Keratinocyte (primary cell): ENCODE measurements around the gene CYP2D6. TPM values are rescaled to one million over a fixed set of nuclear protein-coding genes. Genes with fewer than 3 reads are reported as not detected.

Experiments
- DNase-seq: peaks from one replicate; pipeline ENCODE4 v3.0.0-alpha.2; 2011; ENCODE audit warnings: low read depth, missing footprints, low spot score
- FAIRE-seq: peaks from 2 replicates; lab custom pipeline; 2011; peaks lifted over from hg19 to GRCh38; lab: Jason Lieb, UNC
- H2AFZ ChIP-seq: 2 replicates; pipeline ENCODE4 v1.6.0; 2012; ENCODE audit warnings: low read length, control low read depth, inconsistent platforms; ENCODE audit not compliant: control insufficient read depth
- H3K27ac ChIP-seq: 2 replicates; pipeline ENCODE4 v1.5.1; 2011; ENCODE audit warnings: low read length; ENCODE audit not compliant: control insufficient read depth, insufficient read depth
- H3K27me3 ChIP-seq: 3 replicates; pipeline ENCODE4 v1.6.0; 2011; ENCODE audit warnings: low read length; ENCODE audit not compliant: control insufficient read depth, insufficient read depth; ENCODE audit errors: extremely low read depth
- H3K36me3 ChIP-seq, 2 experiments: 2 replicates in 1 of 2; 3 replicates in 1 of 2; pipeline ENCODE4 v1.5.1; 2011; ENCODE audit warnings: low read length in 2 of 2, mild to moderate bottlenecking in 1 of 2; ENCODE audit not compliant: control insufficient read depth in 2 of 2, insufficient read depth in 2 of 2; ENCODE audit errors: extremely low read depth in 1 of 2
- H3K4me1 ChIP-seq: 3 replicates; pipeline ENCODE4 v1.5.1; 2011; ENCODE audit warnings: low read length; ENCODE audit not compliant: control insufficient read depth, insufficient read depth; ENCODE audit errors: extremely low read depth
- H3K4me2 ChIP-seq: 3 replicates; pipeline ENCODE4 v1.6.0; 2011; ENCODE audit warnings: low read depth, low read length; ENCODE audit not compliant: control insufficient read depth, insufficient read depth; ENCODE audit errors: extremely low read depth
- H3K4me3 ChIP-seq, 3 experiments: fragments of 200-600 bp in 1 of 3; sonication (generic) in 1 of 3; 2 replicates in 2 of 3; 3 replicates in 1 of 3; pipeline ENCODE4 v1.5.1; 2011 to 2016; ENCODE audit warnings: low read length in 3 of 3, mild to moderate bottlenecking in 3 of 3, control low read depth in 2 of 3, inconsistent platforms in 1 of 3, low read depth in 1 of 3, mixed read lengths in 1 of 3, mixed run types in 1 of 3, moderate library complexity in 1 of 3; ENCODE audit not compliant: control insufficient read depth in 2 of 3, insufficient read depth in 2 of 3; ENCODE audit errors: extremely low read depth in 1 of 3
- H3K79me2 ChIP-seq: 2 replicates; pipeline ENCODE4 v1.6.0; 2012; ENCODE audit warnings: low read length; ENCODE audit not compliant: control insufficient read depth, insufficient read depth
- H3K9ac ChIP-seq: 3 replicates; pipeline ENCODE4 v1.6.0; 2011; ENCODE audit warnings: low read length; ENCODE audit not compliant: control insufficient read depth, insufficient read depth; ENCODE audit errors: extremely low read depth
- H3K9me1 ChIP-seq: 3 replicates; pipeline ENCODE4 v1.6.0; 2011; ENCODE audit warnings: low read length; ENCODE audit not compliant: control insufficient read depth, insufficient read depth; ENCODE audit errors: extremely low read depth
- H3K9me3 ChIP-seq: 2 replicates; pipeline ENCODE4 v1.5.1; 2012; ENCODE audit warnings: low read depth, low read length; ENCODE audit not compliant: control insufficient read depth
- H4K20me1 ChIP-seq: 3 replicates; pipeline ENCODE4 v1.6.0; 2011; ENCODE audit warnings: low read length; ENCODE audit not compliant: control insufficient read depth, insufficient read depth; ENCODE audit errors: extremely low read depth
- EZH2 ChIP-seq: IDR thresholded peaks from one replicate; pipeline ENCODE4 v1.6.1; 2012; ENCODE audit warnings: inconsistent platforms, mild to moderate bottlenecking, low read length, moderate library complexity
- dilution Hi-C: fragments of 300-500 bp; cut with MboI; formaldehyde crosslinking; loops from one replicate; pipeline ENCODE4 v1.7.0; 2020; ENCODE audit warnings: low sequenced_read_pairs; ENCODE audit not compliant: extremely low pct_ligation_motif_present
- polyA plus RNA-seq, 5 experiments: library from polyadenylated mRNA; depleted of rRNA in 3 of 5; stranded (reverse) in 3 of 5; stranded (forward) in 1 of 5; unstranded in 1 of 5; fragments of >200 nt; gene quantifications; 1 replicate in 1 of 5; 2 replicates in 3 of 5; 3 replicates in 1 of 5; pipeline versions ENCODE4 v1.2.1 to v1.2.3, GENCODE V29; 2011 to 2012; ENCODE audit warnings: missing spikeins in 2 of 5, low read depth in 1 of 5, low replicate concordance in 1 of 5
- TF ChIP-seq, protein P1 (sequence below), 3 experiments: IDR thresholded peaks in 1 of 3; conservative IDR thresholded peaks in 1 of 3; optimal IDR thresholded peaks in 1 of 3; 2 replicates in 2 of 3; 3 replicates in 1 of 3; pipeline versions ENCODE3 to v1.5.1; 2011; ENCODE audit warnings: low read length in 3 of 3, mild to moderate bottlenecking in 3 of 3, moderate library complexity in 2 of 3, control low read depth in 1 of 3, inconsistent platforms in 1 of 3; ENCODE audit not compliant: insufficient read depth in 2 of 3; ENCODE audit errors: extremely low read depth in 1 of 3

CYP2D6 gene
- polyA plus RNA-seq, 1 donor (not counting 4 experiments of a cell fraction or from before 2014, with no cell fraction given), result 0.81 TPM

DNA sequence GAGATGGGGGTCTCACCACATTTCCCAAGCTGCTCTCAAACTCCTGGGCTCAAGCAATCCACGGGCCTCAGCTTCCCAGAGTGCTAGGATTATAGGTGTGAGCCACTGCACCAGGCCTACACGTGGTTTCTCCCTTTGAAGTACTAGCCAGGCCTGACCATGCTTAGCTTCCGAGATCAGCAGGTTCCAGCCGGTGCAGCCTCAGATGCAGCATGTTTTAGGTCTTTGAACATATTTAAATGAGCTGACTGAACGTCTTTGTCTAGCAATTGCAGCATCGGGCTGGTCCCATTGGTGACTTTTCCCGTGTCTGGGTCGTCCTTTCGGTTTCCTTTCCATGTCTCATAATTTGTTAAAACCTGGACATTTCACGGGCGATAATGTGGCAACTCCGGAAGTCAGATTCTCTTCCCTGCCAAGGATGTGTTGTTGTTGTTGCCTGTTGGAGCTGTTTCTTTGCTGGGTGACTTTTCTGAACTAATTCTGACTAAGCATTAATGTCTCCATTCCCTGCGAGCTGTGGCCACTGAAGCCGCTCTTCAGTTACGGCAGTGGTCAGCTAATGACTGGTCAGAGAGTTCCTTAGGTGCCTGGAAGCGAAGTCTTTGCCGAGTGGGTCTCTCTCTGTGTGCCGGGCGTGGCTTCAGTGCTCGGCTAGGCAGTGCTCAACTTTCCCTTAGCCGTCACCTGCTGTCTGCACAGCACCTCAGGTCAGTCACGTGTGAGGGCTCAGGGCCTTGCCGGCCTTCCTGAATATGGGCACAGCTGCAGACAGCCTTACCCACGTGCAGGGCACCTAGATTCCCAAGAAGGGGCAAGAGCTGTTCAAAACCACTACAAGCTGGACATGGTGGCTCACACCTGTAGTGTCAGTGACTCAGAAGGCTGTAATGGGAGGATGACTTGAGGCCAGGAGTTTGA lies 3.8 kb upstream of the CYP2D6 start:
- H2AFZ ChIP-seq, result no peak overlapping the region
- dilution Hi-C loops, result no loop called here
- TF ChIP-seq, protein P1, sequence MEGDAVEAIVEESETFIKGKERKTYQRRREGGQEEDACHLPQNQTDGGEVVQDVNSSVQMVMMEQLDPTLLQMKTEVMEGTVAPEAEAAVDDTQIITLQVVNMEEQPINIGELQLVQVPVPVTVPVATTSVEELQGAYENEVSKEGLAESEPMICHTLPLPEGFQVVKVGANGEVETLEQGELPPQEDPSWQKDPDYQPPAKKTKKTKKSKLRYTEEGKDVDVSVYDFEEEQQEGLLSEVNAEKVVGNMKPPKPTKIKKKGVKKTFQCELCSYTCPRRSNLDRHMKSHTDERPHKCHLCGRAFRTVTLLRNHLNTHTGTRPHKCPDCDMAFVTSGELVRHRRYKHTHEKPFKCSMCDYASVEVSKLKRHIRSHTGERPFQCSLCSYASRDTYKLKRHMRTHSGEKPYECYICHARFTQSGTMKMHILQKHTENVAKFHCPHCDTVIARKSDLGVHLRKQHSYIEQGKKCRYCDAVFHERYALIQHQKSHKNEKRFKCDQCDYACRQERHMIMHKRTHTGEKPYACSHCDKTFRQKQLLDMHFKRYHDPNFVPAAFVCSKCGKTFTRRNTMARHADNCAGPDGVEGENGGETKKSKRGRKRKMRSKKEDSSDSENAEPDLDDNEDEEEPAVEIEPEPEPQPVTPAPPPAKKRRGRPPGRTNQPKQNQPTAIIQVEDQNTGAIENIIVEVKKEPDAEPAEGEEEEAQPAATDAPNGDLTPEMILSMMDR (optimal IDR thresholded peaks at IDR 0.05 in 1 of 3, IDR thresholded peaks at IDR 0.05 in 1 of 3, conservative IDR thresholded peaks at IDR 0.05 in 1 of 3; ENCODE audit: extremely low read depth in 1 of 3, insufficient read depth in 2 of 3, low read length in 3 of 3), result no peak
- no peaks in the 10 kb centered on the region for H3K27me3 ChIP-seq
- H3K4me2 ChIP-seq, result peak overlapping the region; percentile 17
- H3K4me1 ChIP-seq, result peaks cover 6% of the 10 kb centered on the region
- no peak overlapping the region for H3K9ac ChIP-seq
- no peaks in the 10 kb centered on the region for H3K9me3 ChIP-seq
- peaks cover 0 to 4% of the 10 kb centered on the region in 2 experiments for H3K36me3 ChIP-seq
- no peaks in the 10 kb centered on the region for H3K9me1 ChIP-seq
- no peaks in the 10 kb centered on the region for H3K79me2 ChIP-seq
- peak; percentile 32 for FAIRE-seq
- no peak for DNase-seq
- H3K27ac ChIP-seq, result no peak overlapping the region
- H4K20me1 ChIP-seq, result no peaks in the 10 kb centered on the region
- no peak overlapping the region for H3K4me3 ChIP-seq

DNA sequence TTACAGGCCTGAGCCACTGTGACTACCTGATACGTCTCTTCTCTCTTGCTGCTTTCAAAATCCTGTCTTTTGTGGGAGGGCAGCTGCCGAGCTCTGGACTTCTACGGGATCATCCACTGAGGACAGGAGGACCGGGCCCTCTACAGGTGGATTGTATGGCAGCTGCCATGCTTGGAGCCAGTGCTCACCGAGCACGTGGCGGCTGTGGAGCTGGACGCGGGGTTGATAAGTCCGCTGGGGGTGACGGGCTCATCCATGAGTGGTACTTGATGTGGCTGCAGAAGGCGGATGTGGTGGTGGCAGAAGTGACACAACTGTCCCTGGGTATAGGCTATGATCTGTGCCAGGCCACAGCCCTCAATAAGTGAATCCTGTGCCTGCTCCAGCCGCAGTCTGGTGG lies 1.8 kb upstream of the CYP2D6 start:
- DNase-seq, result no peak
- no peak for TF ChIP-seq EZH2
- TF ChIP-seq, protein P1 (optimal IDR thresholded peaks at IDR 0.05 in 1 of 3, IDR thresholded peaks at IDR 0.05 in 1 of 3, conservative IDR thresholded peaks at IDR 0.05 in 1 of 3; ENCODE audit: extremely low read depth in 1 of 3, insufficient read depth in 2 of 3, low read length in 3 of 3), result no peak

More for the DNA sequence above, 1.8 kb upstream of the CYP2D6 start:
- Histone ChIP-seq H3K4me2 (no peak overlapping the region), H3K4me1 (peaks cover 6% of the 10 kb centered on the region), H3K4me3 (no peak overlapping the region), H3K9me1 (no peaks in the 10 kb centered on the region), H3K27me3 (no peaks in the 10 kb centered on the region), H3K27ac (no peak overlapping the region), H4K20me1 (no peaks in the 10 kb centered on the region), H3K36me3 (no peaks in the 10 kb centered on the region), H3K79me2 (no peaks in the 10 kb centered on the region), H3K9ac (no peak overlapping the region), H3K9me3 (no peaks in the 10 kb centered on the region), H2AFZ (no peak overlapping the region)
- FAIRE-seq, result no peak
- dilution Hi-C loops, result no loop called here
